CD4-positive, alpha-beta T cell (primary cell): ENCODE data around the gene EML6. TPM values are rescaled to one million over a fixed set of nuclear protein-coding genes. Genes with fewer than 3 reads are reported as not detected.

Source experiments
- ATAC-seq: fragments of 200-7000 bp; cut with Tn5 transposase; one replicate; pipeline ENCODE4 v1.10.0; 2022; ENCODE audit warnings: mild to moderate bottlenecking; ENCODE audit not compliant: poor library complexity
- CTCF ChIA-PET: fragments of 350-600 bp; sonication (Branson Sonifier 250); formaldehyde crosslinking; loops from one replicate; lab custom pipeline; 2021; ENCODE audit warnings: antibody characterized with exemption, inconsistent platforms; lab: Charles Lee
- POLR2A ChIA-PET: fragments of 350-600 bp; sonication (Branson Sonifier 250); formaldehyde crosslinking; loops from one replicate; lab custom pipeline; 2021; ENCODE audit warnings: antibody characterized with exemption, inconsistent platforms; lab: Charles Lee
- DNase-seq, 14 experiments: peaks; one replicate each; pipeline ENCODE4 v3.0.0-alpha.2; 2013 to 2020; ENCODE audit warnings: mixed read lengths in 2 of 14
- H3K27ac ChIP-seq, 2 donors: one replicate each; pipeline versions ENCODE4 v1.5.1 to v1.7.0; 2013; ENCODE audit warnings: low read length in 2 of 2, low read depth in 1 of 2, mild to moderate bottlenecking in 1 of 2
- H3K27me3 ChIP-seq, 2 experiments: 1 replicate in 1 of 2; 2 replicates in 1 of 2; pipeline versions ENCODE4 v1.6.1 to v1.7.0; 2013; ENCODE audit warnings: low read length in 2 of 2, control low read depth in 1 of 2, mild to moderate bottlenecking in 1 of 2, moderate library complexity in 1 of 2; ENCODE audit not compliant: insufficient read depth in 2 of 2, control insufficient read depth in 1 of 2
- H3K36me3 ChIP-seq: one replicate; pipeline ENCODE4 v1.6.1; 2013; ENCODE audit warnings: low read length, control low read depth; ENCODE audit not compliant: insufficient read depth
- H3K4me1 ChIP-seq: one replicate; pipeline ENCODE4 v1.6.1; 2013; ENCODE audit warnings: low read length, control low read depth; ENCODE audit not compliant: insufficient read depth
- H3K4me3 ChIP-seq: one replicate; pipeline ENCODE4 v1.5.1; 2013; ENCODE audit warnings: mild to moderate bottlenecking, low read length, moderate library complexity
- H3K9me3 ChIP-seq, 2 experiments: 1 replicate in 1 of 2; 2 replicates in 1 of 2; pipeline versions ENCODE4 v1.6.1 to v1.7.0; 2013; ENCODE audit warnings: low read length in 2 of 2, mild to moderate bottlenecking in 2 of 2, control low read depth in 1 of 2, moderate library complexity in 1 of 2; ENCODE audit not compliant: control insufficient read depth in 1 of 2, insufficient read depth in 1 of 2
- H3K27ac Mint-ChIP-seq: one replicate; pipeline ENCODE4 v1.8.0; 2020; ENCODE audit warnings: mixed read lengths
- H3K27me3 Mint-ChIP-seq: one replicate; pipeline ENCODE4 v1.8.0; 2021; ENCODE audit warnings: mixed read lengths
- H3K36me3 Mint-ChIP-seq: one replicate; pipeline ENCODE4 v1.8.0; 2021; ENCODE audit warnings: low read depth, mixed read lengths
- H3K4me1 Mint-ChIP-seq: one replicate; pipeline ENCODE4 v1.8.0; 2021; ENCODE audit warnings: low read depth, mixed read lengths
- H3K4me3 Mint-ChIP-seq: one replicate; pipeline ENCODE4 v1.8.0; 2020; ENCODE audit warnings: mild to moderate bottlenecking, mixed read lengths
- H3K9me3 Mint-ChIP-seq: one replicate; pipeline ENCODE4 v1.8.0; 2020; ENCODE audit warnings: mixed read lengths
- CTCF ChIP-seq: fragments of 200-600 bp; IDR thresholded peaks from one replicate; pipeline ENCODE4 v1.8.0; 2022; ENCODE audit warnings: antibody characterized with exemption, mild to moderate bottlenecking
- intact Hi-C, 2 experiments: fragments of 100-400 bp; cut with DNase I in 1 of 2; cut with micrococcal nuclease in 1 of 2; formaldehyde crosslinking; loops; one replicate each; pipeline versions ENCODE4 v1.15.1 to v1.9.0; 2023 to 2025; cut with DNase I, micrococcal nuclease
- total RNA-seq, 174 experiments: library from RNA in 2 of 174; stranded (reverse) in 2 of 174; gene quantifications; one replicate each; pipeline ENCODE4 v1.2.3 and lab custom pipeline; 2021 to 2026

The EML6 gene
- total RNA-seq, 2 experiments from 2014 or later: 0.22 to 0.34 TPM

- no peak overlapping the region for H3K27ac ChIP-seq
Measured at GRCh38 chr2:54997826-54998225, 274.4 kb downstream of the EML6 start.

GRCh38 chr2:54999182-54999581, 275.7 kb downstream of the EML6 start:
- H3K9me3 Mint-ChIP-seq: no peaks in the 10 kb centered on the region
- H3K27ac Mint-ChIP-seq: no peak overlapping the region
- H3K4me3 Mint-ChIP-seq: peak overlapping the region; percentile 27
- Histone ChIP-seq H3K4me3 (no peak overlapping the region), H3K27ac (no peak overlapping the region), H3K36me3 (no peaks in the 10 kb centered on the region), H3K9me3 (no peaks in the 10 kb centered on the region), H3K4me1 (peaks cover 2% of the 10 kb centered on the region), H3K27me3 (no peaks in the 10 kb centered on the region)
- no peak for TF ChIP-seq CTCF
- CTCF ChIA-PET: interaction anchor here (1.0 kb wide), 1 partner anchor 25 kb away, joined by 3 read pairs; no protein-coding TSS in a partner anchor
- no peaks in the 10 kb centered on the region for H3K27me3 Mint-ChIP-seq
- DNase-seq (no peak), ATAC-seq (peak; percentile 29)
- H3K36me3 Mint-ChIP-seq: peaks cover 4% of the 10 kb centered on the region
- POLR2A ChIA-PET: interaction anchor here (0.7 kb wide), 1 partner anchor 52 kb away, joined by 4 read pairs; the partner anchor contains the start of gene RTN4
- H3K4me1 Mint-ChIP-seq: peaks cover 86% of the 10 kb centered on the region
- intact Hi-C loops: no loop called here

More at GRCh38 chr2:54997826-54998225, 274.4 kb downstream of the EML6 start:
- ChIA-PET CTCF (no interaction called here), POLR2A (no interaction called here)
- TF ChIP-seq CTCF: no peak
- Mint-ChIP-seq H3K27me3 (no peaks in the 10 kb centered on the region), H3K27ac (no peak overlapping the region), H3K4me1 (peaks cover 83% of the 10 kb centered on the region), H3K36me3 (peaks cover 10% of the 10 kb centered on the region), H3K4me3 (peak overlapping the region; percentile 47), H3K9me3 (no peaks in the 10 kb centered on the region)
- no peak for DNase-seq
- Histone ChIP-seq H3K9me3 (no peaks in the 10 kb centered on the region), H3K4me3 (no peak overlapping the region), H3K4me1 (peaks cover 2% of the 10 kb centered on the region), H3K36me3 (no peaks in the 10 kb centered on the region), H3K27me3 (no peaks in the 10 kb centered on the region)
- intact Hi-C loops: no loop called here
- ATAC-seq: no peak

- intact Hi-C loops: no loop called here
- no peaks in the 10 kb centered on the region for H3K4me1 ChIP-seq
Measured at GRCh38 chr2:55000341-55000740, 276.9 kb downstream of the EML6 start.

More at GRCh38 chr2:55000341-55000740, 276.9 kb downstream of the EML6 start:
- H3K4me3 Mint-ChIP-seq: no peak overlapping the region
- ATAC-seq: no peak
- no peak overlapping the region for H3K4me3 ChIP-seq
- ChIA-PET CTCF (interaction anchor here (0.8 to 1.0 kb wide), 2 partner anchors 26 to 30 kb away, joined by 3 read pairs; no protein-coding TSS in a partner anchor), POLR2A (no interaction called here)
- H3K27me3 ChIP-seq: no peaks in the 10 kb centered on the region
- H3K36me3 ChIP-seq: no peaks in the 10 kb centered on the region
- no peaks in the 10 kb centered on the region for H3K9me3 Mint-ChIP-seq
- TF ChIP-seq CTCF: no peak
- no peaks in the 10 kb centered on the region for H3K36me3 Mint-ChIP-seq
- no peaks in the 10 kb centered on the region for H3K9me3 ChIP-seq
- peaks cover 86% of the 10 kb centered on the region for H3K4me1 Mint-ChIP-seq
- H3K27ac Mint-ChIP-seq: no peak overlapping the region
- H3K27me3 Mint-ChIP-seq: no peaks in the 10 kb centered on the region
- no peak for DNase-seq
- H3K27ac ChIP-seq: no peak overlapping the region
